Measurements from ENCODE around the gene PEAK1.
"Not testable (repeated sequence)": the region's sequence is repeated elsewhere in the genome, so short reads cannot be mapped to it uniquely, and the experiment has no call there.

Gene PEAK1

GRCh38 chr15:77173487-77173886, 246.4 kb downstream of the PEAK1 start:
- DNase-seq (ENCODE audit: low spot score) = no peak

GRCh38 chr15:77171221-77171967, 248.5 kb downstream of the PEAK1 start:
- DNase-seq (ENCODE audit: low spot score) = no peak

GRCh38 chr15:77168616-77169015, 251.3 kb downstream of the PEAK1 start:
- DNase-seq (ENCODE audit: low spot score) = no peak

- no peak for DNase-seq (ENCODE audit: low spot score)
Observed at GRCh38 chr15:77168141-77168540, 251.8 kb downstream of the PEAK1 start.

- no peak for DNase-seq (ENCODE audit: low spot score)
Observed at GRCh38 chr15:77167406-77167805, 252.5 kb downstream of the PEAK1 start.

- no peak for DNase-seq (ENCODE audit: low spot score)
Observed at GRCh38 chr15:77163781-77164384, 256.0 kb downstream of the PEAK1 start.

- no peak for DNase-seq (ENCODE audit: low spot score)
Observed at GRCh38 chr15:77162872-77163633, 256.9 kb downstream of the PEAK1 start.

GRCh38 chr15:77160562-77161478, 259.1 kb downstream of the PEAK1 start:
- no peak for DNase-seq (ENCODE audit: low spot score)

- DNase-seq (ENCODE audit: low spot score) = not testable (repeated sequence)
Observed at GRCh38 chr15:77156000-77156399, 263.9 kb downstream of the PEAK1 start.

GRCh38 chr15:77148191-77148590, 271.7 kb downstream of the PEAK1 start:
- DNase-seq (ENCODE audit: low spot score) = no peak

- no peak for DNase-seq (ENCODE audit: low spot score)
Observed at GRCh38 chr15:77145370-77145769, 274.5 kb downstream of the PEAK1 start.

GRCh38 chr15:77144492-77145070, 275.3 kb downstream of the PEAK1 start:
- peak; percentile 48 for DNase-seq (ENCODE audit: low spot score)

- peak; percentile 16 for DNase-seq (ENCODE audit: low spot score)
Observed at GRCh38 chr15:77144026-77144425, 275.9 kb downstream of the PEAK1 start.

- no peak for DNase-seq (ENCODE audit: low spot score)
Observed at GRCh38 chr15:77143616-77144015, 276.3 kb downstream of the PEAK1 start.

- no peak for DNase-seq (ENCODE audit: low spot score)
Observed at GRCh38 chr15:77143191-77143590, 276.7 kb downstream of the PEAK1 start.

- no peak for DNase-seq (ENCODE audit: low spot score)
Observed at GRCh38 chr15:77140220-77140619, 279.7 kb downstream of the PEAK1 start.

GRCh38 chr15:77139312-77139711, 280.6 kb downstream of the PEAK1 start:
- no peak for DNase-seq (ENCODE audit: low spot score)

GRCh38 chr15:77138167-77138522, 281.8 kb downstream of the PEAK1 start:
- DNase-seq (ENCODE audit: low spot score) = no peak

- DNase-seq (ENCODE audit: low spot score) = no peak
Observed at GRCh38 chr15:77135181-77135580, 284.7 kb downstream of the PEAK1 start.

GRCh38 chr15:77130315-77130930, 289.5 kb downstream of the PEAK1 start:
- no peak for DNase-seq (ENCODE audit: low spot score)

- no peak for DNase-seq (ENCODE audit: low spot score)
Observed at GRCh38 chr15:77127626-77128025, 292.3 kb downstream of the PEAK1 start.
